RWPE2 (cell line): Measurements from ENCODE around the gene FBXL7.

Experiments
- ATAC-seq: fragments of 200-7000 bp; cut with Tn5 transposase; 3 replicates; pipeline ENCODE4 v1.9.1; 2021; ENCODE audit warnings: low read depth
- DNase-seq: peaks from one replicate; pipeline ENCODE4 v3.0.0-alpha.2; 2020; ENCODE audit warnings: low spot score
- H3K27ac ChIP-seq: fragments of 450-650 bp; 2 replicates; pipeline ENCODE4 v1.5.1; 2017; ENCODE audit warnings: mild to moderate bottlenecking; ENCODE audit not compliant: poor library complexity, severe bottlenecking
- H3K27me3 ChIP-seq: fragments of 250-450 bp; sonication (Bioruptor Pico); 2 replicates; pipeline ENCODE4 v1.5.1; 2021; ENCODE audit warnings: mild to moderate bottlenecking, moderate library complexity; ENCODE audit not compliant: insufficient read depth, poor library complexity, severe bottlenecking
- H3K36me3 ChIP-seq: fragments of 250-450 bp; sonication (Bioruptor Pico); 2 replicates; pipeline ENCODE4 v1.5.1; 2020; ENCODE audit warnings: low read depth, mild to moderate bottlenecking, moderate library complexity
- H3K4me1 ChIP-seq: fragments of 250-450 bp; sonication (Bioruptor Pico); 2 replicates; pipeline ENCODE4 v1.5.1; 2021; ENCODE audit warnings: mild to moderate bottlenecking, moderate library complexity; ENCODE audit not compliant: insufficient read depth, poor library complexity, severe bottlenecking
- H3K4me3 ChIP-seq: fragments of 250-450 bp; sonication (Bioruptor Pico); 2 replicates; pipeline ENCODE4 v1.5.1; 2021; ENCODE audit warnings: mild to moderate bottlenecking, moderate library complexity; ENCODE audit not compliant: severe bottlenecking
- H3K9me3 ChIP-seq: fragments of 250-450 bp; sonication (Bioruptor Pico); 2 replicates; pipeline ENCODE4 v1.5.1; 2021; ENCODE audit warnings: mild to moderate bottlenecking, moderate library complexity; ENCODE audit not compliant: severe bottlenecking
- CTCF ChIP-seq: fragments of 450-650 bp; IDR thresholded peaks from one replicate; pipeline ENCODE4 v1.5.1; 2017; ENCODE audit warnings: mild to moderate bottlenecking, moderate library complexity; ENCODE audit not compliant: poor library complexity, severe bottlenecking

The FBXL7 gene

GRCh38 chr5:15635289-15635616 is 135.3 kb downstream of the FBXL7 start:
- Histone ChIP-seq H3K27me3 (peaks cover 3% of the 10 kb centered on the region), H3K4me3 (no peak overlapping the region), H3K36me3 (no peaks in the 10 kb centered on the region), H3K9me3 (no peaks in the 10 kb centered on the region), H3K27ac (no peak overlapping the region), H3K4me1 (no peaks in the 10 kb centered on the region)
- 0 out of 3 replicates have a peak, but pooled peaks have one; percentile 12 for ATAC-seq
- no peak for TF ChIP-seq CTCF
- DNase-seq, result no peak

- TF ChIP-seq CTCF, result no peak
- no peak for DNase-seq
- Histone ChIP-seq H3K4me1 (no peaks in the 10 kb centered on the region), H3K4me3 (no peak overlapping the region), H3K27me3 (no peaks in the 10 kb centered on the region), H3K27ac (no peak overlapping the region), H3K9me3 (no peaks in the 10 kb centered on the region), H3K36me3 (no peaks in the 10 kb centered on the region)
- no peak for ATAC-seq
Observed at GRCh38 chr5:15637345-15637744, 137.4 kb downstream of the FBXL7 start.

GRCh38 chr5:15637886-15638285 is 137.9 kb downstream of the FBXL7 start:
- no peak for TF ChIP-seq CTCF
- no peak for ATAC-seq
- H3K4me1 ChIP-seq, result no peaks in the 10 kb centered on the region
- no peak overlapping the region for H3K4me3 ChIP-seq
- H3K36me3 ChIP-seq, result no peaks in the 10 kb centered on the region
- no peak for DNase-seq
- no peaks in the 10 kb centered on the region for H3K27me3 ChIP-seq
- no peaks in the 10 kb centered on the region for H3K9me3 ChIP-seq
- no peak overlapping the region for H3K27ac ChIP-seq

GRCh38 chr5:15638296-15638695 is 138.3 kb downstream of the FBXL7 start:
- no peak overlapping the region for H3K27ac ChIP-seq
- ATAC-seq, result no peak
- H3K9me3 ChIP-seq, result no peaks in the 10 kb centered on the region
- TF ChIP-seq CTCF, result no peak
- no peak overlapping the region for H3K4me3 ChIP-seq
- no peaks in the 10 kb centered on the region for H3K27me3 ChIP-seq
- DNase-seq, result no peak
- H3K4me1 ChIP-seq, result no peaks in the 10 kb centered on the region
- no peaks in the 10 kb centered on the region for H3K36me3 ChIP-seq

- no peaks in the 10 kb centered on the region for H3K36me3 ChIP-seq
- no peaks in the 10 kb centered on the region for H3K4me1 ChIP-seq
- no peak for DNase-seq
- no peak overlapping the region for H3K4me3 ChIP-seq
- no peaks in the 10 kb centered on the region for H3K9me3 ChIP-seq
- no peaks in the 10 kb centered on the region for H3K27me3 ChIP-seq
- no peak for TF ChIP-seq CTCF
- ATAC-seq, result no peak
- H3K27ac ChIP-seq, result no peak overlapping the region
Observed at GRCh38 chr5:15639288-15639687, 139.3 kb downstream of the FBXL7 start.
